Stimulated activated CD4-positive, alpha-beta T cell treated with anti-CD3 and anti-CD28 coated beads, Interleukin-2, amount 100 ng/mL, for 4 hours (primary cell): ENCODE results near the gene ADISSP.
A peak's percentile ranks its signal among the peaks of the same experiment; 100 is the strongest.

ENCODE experiments used
- DNase-seq: peaks from one replicate; pipeline ENCODE4 v3.0.0-alpha.2; 2020; ENCODE audit warnings: low read depth

ADISSP gene

GRCh38 chr20:3714092-3714491, 53.5 kb downstream of the ADISSP start:
- DNase-seq = no peak

- no peak for DNase-seq
Measured at GRCh38 chr20:3712279-3712873, 55.2 kb downstream of the ADISSP start, which contains the start of gene SIGLEC1. SIGLEC1 (minus strand) TSS chr20:3712600; CDS start chr20:3707128, 5,472 bp downstream.

- DNase-seq = no peak
Measured at GRCh38 chr20:3711484-3711941, 56.0 kb downstream of the ADISSP start.

GRCh38 chr20:3710703-3711483, 56.7 kb downstream of the ADISSP start:
- peak; percentile 50 for DNase-seq

GRCh38 chr20:3710011-3710466, 57.5 kb downstream of the ADISSP start:
- DNase-seq = no peak

GRCh38 chr20:3707508-3707899, 60.0 kb downstream of the ADISSP start:
- no peak for DNase-seq

GRCh38 chr20:3706774-3707507, 60.6 kb downstream of the ADISSP start:
- no peak for DNase-seq

GRCh38 chr20:3705970-3706739, 61.4 kb downstream of the ADISSP start:
- DNase-seq = no peak

- no peak for DNase-seq
Measured at GRCh38 chr20:3705491-3705969, 62.0 kb downstream of the ADISSP start.

- DNase-seq = no peak
Measured at GRCh38 chr20:3704087-3704486, 63.5 kb downstream of the ADISSP start.
